ENCODE results near the gene SRPRB.

SRPRB gene

GRCh38 chr3:133838916-133839800 is 33.5 kb downstream of the SRPRB start:
- peaks cover 12% of the 10 kb centered on the region for H3K36me3 ChIP-seq (ENCODE audit: control insufficient read depth, insufficient read depth, low read length)
- H3K9me3 ChIP-seq (ENCODE audit: control insufficient read depth, insufficient read depth, low read length): no peaks in the 10 kb centered on the region
- no peak overlapping the region for H3K9ac ChIP-seq (ENCODE audit: low read depth, low read length)
- no peak overlapping the region for H3K4me3 ChIP-seq (ENCODE audit: low read depth, low read length)
- no peaks in the 10 kb centered on the region for H3K27me3 ChIP-seq (ENCODE audit: control insufficient read depth, insufficient read depth, low read length)
- H3K4me1 ChIP-seq (ENCODE audit: control insufficient read depth, insufficient read depth, low read length): no peaks in the 10 kb centered on the region

- H3K36me3 ChIP-seq (ENCODE audit: control insufficient read depth, insufficient read depth, low read length): peaks cover 12% of the 10 kb centered on the region
- H3K4me3 ChIP-seq (ENCODE audit: low read depth, low read length): no peak overlapping the region
- H3K27me3 ChIP-seq (ENCODE audit: control insufficient read depth, insufficient read depth, low read length): no peaks in the 10 kb centered on the region
- H3K9ac ChIP-seq (ENCODE audit: low read depth, low read length): no peak overlapping the region
- no peaks in the 10 kb centered on the region for H3K4me1 ChIP-seq (ENCODE audit: control insufficient read depth, insufficient read depth, low read length)
- H3K9me3 ChIP-seq (ENCODE audit: control insufficient read depth, insufficient read depth, low read length): no peaks in the 10 kb centered on the region
Measured at GRCh38 chr3:133840055-133840737, 34.6 kb downstream of the SRPRB start.

- Histone ChIP-seq H3K9me3 (ENCODE audit: control insufficient read depth, insufficient read depth, low read length) (no peaks in the 10 kb centered on the region), H3K4me3 (ENCODE audit: low read depth, low read length) (no peak overlapping the region), H3K27me3 (ENCODE audit: control insufficient read depth, insufficient read depth, low read length) (no peaks in the 10 kb centered on the region), H3K4me1 (ENCODE audit: control insufficient read depth, insufficient read depth, low read length) (no peaks in the 10 kb centered on the region), H3K9ac (ENCODE audit: low read depth, low read length) (no peak overlapping the region), H3K36me3 (ENCODE audit: control insufficient read depth, insufficient read depth, low read length) (peaks cover 10% of the 10 kb centered on the region)
Measured at GRCh38 chr3:133840767-133841166, 35.2 kb downstream of the SRPRB start.

GRCh38 chr3:133841196-133841595 is 35.6 kb downstream of the SRPRB start:
- no peak overlapping the region for H3K9ac ChIP-seq (ENCODE audit: low read depth, low read length)
- H3K4me3 ChIP-seq (ENCODE audit: low read depth, low read length): no peak overlapping the region
- peaks cover 9% of the 10 kb centered on the region for H3K36me3 ChIP-seq (ENCODE audit: control insufficient read depth, insufficient read depth, low read length)
- no peaks in the 10 kb centered on the region for H3K9me3 ChIP-seq (ENCODE audit: control insufficient read depth, insufficient read depth, low read length)
- no peaks in the 10 kb centered on the region for H3K4me1 ChIP-seq (ENCODE audit: control insufficient read depth, insufficient read depth, low read length)
- H3K27me3 ChIP-seq (ENCODE audit: control insufficient read depth, insufficient read depth, low read length): no peaks in the 10 kb centered on the region

GRCh38 chr3:133842158-133842557 is 36.5 kb downstream of the SRPRB start:
- Histone ChIP-seq H3K9me3 (ENCODE audit: control insufficient read depth, insufficient read depth, low read length) (no peaks in the 10 kb centered on the region), H3K9ac (ENCODE audit: low read depth, low read length) (no peak overlapping the region), H3K4me3 (ENCODE audit: low read depth, low read length) (no peak overlapping the region), H3K4me1 (ENCODE audit: control insufficient read depth, insufficient read depth, low read length) (no peaks in the 10 kb centered on the region), H3K36me3 (ENCODE audit: control insufficient read depth, insufficient read depth, low read length) (peaks cover 3% of the 10 kb centered on the region), H3K27me3 (ENCODE audit: control insufficient read depth, insufficient read depth, low read length) (no peaks in the 10 kb centered on the region)

- Histone ChIP-seq H3K9me3 (ENCODE audit: control insufficient read depth, insufficient read depth, low read length) (no peaks in the 10 kb centered on the region), H3K27me3 (ENCODE audit: control insufficient read depth, insufficient read depth, low read length) (no peaks in the 10 kb centered on the region), H3K9ac (ENCODE audit: low read depth, low read length) (no peak overlapping the region), H3K36me3 (ENCODE audit: control insufficient read depth, insufficient read depth, low read length) (no peaks in the 10 kb centered on the region), H3K4me3 (ENCODE audit: low read depth, low read length) (no peak overlapping the region), H3K4me1 (ENCODE audit: control insufficient read depth, insufficient read depth, low read length) (no peaks in the 10 kb centered on the region)
Measured at GRCh38 chr3:133843634-133844033, 38.0 kb downstream of the SRPRB start.

- Histone ChIP-seq H3K4me1 (ENCODE audit: control insufficient read depth, insufficient read depth, low read length) (no peaks in the 10 kb centered on the region), H3K27me3 (ENCODE audit: control insufficient read depth, insufficient read depth, low read length) (no peaks in the 10 kb centered on the region), H3K9me3 (ENCODE audit: control insufficient read depth, insufficient read depth, low read length) (no peaks in the 10 kb centered on the region), H3K4me3 (ENCODE audit: low read depth, low read length) (no peak overlapping the region), H3K36me3 (ENCODE audit: control insufficient read depth, insufficient read depth, low read length) (no peaks in the 10 kb centered on the region), H3K9ac (ENCODE audit: low read depth, low read length) (no peak overlapping the region)
Measured at GRCh38 chr3:133845127-133845526, 39.5 kb downstream of the SRPRB start.

- no peak overlapping the region for H3K4me3 ChIP-seq (ENCODE audit: low read depth, low read length)
- no peaks in the 10 kb centered on the region for H3K4me1 ChIP-seq (ENCODE audit: control insufficient read depth, insufficient read depth, low read length)
- H3K27me3 ChIP-seq (ENCODE audit: control insufficient read depth, insufficient read depth, low read length): no peaks in the 10 kb centered on the region
- no peaks in the 10 kb centered on the region for H3K36me3 ChIP-seq (ENCODE audit: control insufficient read depth, insufficient read depth, low read length)
- H3K9ac ChIP-seq (ENCODE audit: low read depth, low read length): no peak overlapping the region
- H3K9me3 ChIP-seq (ENCODE audit: control insufficient read depth, insufficient read depth, low read length): no peaks in the 10 kb centered on the region
Measured at GRCh38 chr3:133849346-133849745, 43.7 kb downstream of the SRPRB start.

GRCh38 chr3:133850034-133850433 is 44.4 kb downstream of the SRPRB start:
- Histone ChIP-seq H3K4me3 (ENCODE audit: low read depth, low read length) (no peak overlapping the region), H3K9ac (ENCODE audit: low read depth, low read length) (no peak overlapping the region), H3K9me3 (ENCODE audit: control insufficient read depth, insufficient read depth, low read length) (no peaks in the 10 kb centered on the region), H3K4me1 (ENCODE audit: control insufficient read depth, insufficient read depth, low read length) (peaks cover 3% of the 10 kb centered on the region), H3K27me3 (ENCODE audit: control insufficient read depth, insufficient read depth, low read length) (no peaks in the 10 kb centered on the region), H3K36me3 (ENCODE audit: control insufficient read depth, insufficient read depth, low read length) (no peaks in the 10 kb centered on the region)

GRCh38 chr3:133851266-133851906 is 45.8 kb downstream of the SRPRB start:
- H3K4me1 ChIP-seq (ENCODE audit: control insufficient read depth, insufficient read depth, low read length): peaks cover 3% of the 10 kb centered on the region
- no peaks in the 10 kb centered on the region for H3K27me3 ChIP-seq (ENCODE audit: control insufficient read depth, insufficient read depth, low read length)
- H3K36me3 ChIP-seq (ENCODE audit: control insufficient read depth, insufficient read depth, low read length): no peaks in the 10 kb centered on the region
- no peaks in the 10 kb centered on the region for H3K9me3 ChIP-seq (ENCODE audit: control insufficient read depth, insufficient read depth, low read length)
- H3K9ac ChIP-seq (ENCODE audit: low read depth, low read length): no peak overlapping the region
- no peak overlapping the region for H3K4me3 ChIP-seq (ENCODE audit: low read depth, low read length)

- Histone ChIP-seq H3K9me3 (ENCODE audit: control insufficient read depth, insufficient read depth, low read length) (no peaks in the 10 kb centered on the region), H3K4me1 (ENCODE audit: control insufficient read depth, insufficient read depth, low read length) (peaks cover 3% of the 10 kb centered on the region), H3K27me3 (ENCODE audit: control insufficient read depth, insufficient read depth, low read length) (no peaks in the 10 kb centered on the region), H3K36me3 (ENCODE audit: control insufficient read depth, insufficient read depth, low read length) (no peaks in the 10 kb centered on the region), H3K9ac (ENCODE audit: low read depth, low read length) (no peak overlapping the region), H3K4me3 (ENCODE audit: low read depth, low read length) (no peak overlapping the region)
Measured at GRCh38 chr3:133851931-133852330, 46.3 kb downstream of the SRPRB start.

Data from iPS-15b (cell line).